ENCODE measurements around the gene FERMT1.
A peak's percentile ranks its signal among the peaks of the same experiment; 100 is the strongest.

FERMT1 gene, protein sequence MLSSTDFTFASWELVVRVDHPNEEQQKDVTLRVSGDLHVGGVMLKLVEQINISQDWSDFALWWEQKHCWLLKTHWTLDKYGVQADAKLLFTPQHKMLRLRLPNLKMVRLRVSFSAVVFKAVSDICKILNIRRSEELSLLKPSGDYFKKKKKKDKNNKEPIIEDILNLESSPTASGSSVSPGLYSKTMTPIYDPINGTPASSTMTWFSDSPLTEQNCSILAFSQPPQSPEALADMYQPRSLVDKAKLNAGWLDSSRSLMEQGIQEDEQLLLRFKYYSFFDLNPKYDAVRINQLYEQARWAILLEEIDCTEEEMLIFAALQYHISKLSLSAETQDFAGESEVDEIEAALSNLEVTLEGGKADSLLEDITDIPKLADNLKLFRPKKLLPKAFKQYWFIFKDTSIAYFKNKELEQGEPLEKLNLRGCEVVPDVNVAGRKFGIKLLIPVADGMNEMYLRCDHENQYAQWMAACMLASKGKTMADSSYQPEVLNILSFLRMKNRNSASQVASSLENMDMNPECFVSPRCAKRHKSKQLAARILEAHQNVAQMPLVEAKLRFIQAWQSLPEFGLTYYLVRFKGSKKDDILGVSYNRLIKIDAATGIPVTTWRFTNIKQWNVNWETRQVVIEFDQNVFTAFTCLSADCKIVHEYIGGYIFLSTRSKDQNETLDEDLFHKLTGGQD

GRCh38 chr20:6122873-6123648 is at the start of gene FERMT1:
TSS of gene FERMT1 (minus strand) at chr20:6123030. CDS start at chr20:6119554, 3,476 bp downstream.
- peak; percentile 67 for DNase-seq

DNA sequence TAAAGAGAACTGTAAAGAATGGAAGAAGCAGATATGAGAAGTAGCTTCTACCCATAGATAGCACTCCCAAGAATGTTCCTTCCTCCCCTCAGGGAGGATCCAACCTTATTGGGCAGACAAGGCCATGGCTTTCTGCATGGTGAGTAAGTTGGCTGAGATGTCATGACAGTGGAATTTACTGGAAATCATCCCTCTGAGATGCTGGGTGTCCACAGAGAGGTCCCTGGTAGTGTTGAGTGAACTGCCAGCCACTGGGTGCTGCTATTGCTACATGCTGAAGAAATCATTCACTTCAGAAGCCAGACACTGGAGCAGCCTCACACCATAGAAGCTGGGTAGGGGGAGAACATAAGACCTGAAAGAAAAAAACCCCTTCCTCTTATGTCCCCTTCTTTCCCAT is 46.4 kb upstream of the FERMT1 start:
- DNase-seq: peak; percentile 51

GRCh38 chr20:6168204-6168603 is 45.4 kb upstream of the FERMT1 start:
- no peak for DNase-seq

- no peak for DNase-seq
Measured at GRCh38 chr20:6165346-6165745, 42.5 kb upstream of the FERMT1 start.

GRCh38 chr20:6164421-6165341 is 41.9 kb upstream of the FERMT1 start:
- no peak for DNase-seq

GRCh38 chr20:6160736-6161135 is 37.9 kb upstream of the FERMT1 start:
- DNase-seq: no peak

- DNase-seq: no peak
Measured at GRCh38 chr20:6157345-6157744, 34.5 kb upstream of the FERMT1 start.

- DNase-seq: no peak
Measured at GRCh38 chr20:6152777-6153176, 29.9 kb upstream of the FERMT1 start.

DNA sequence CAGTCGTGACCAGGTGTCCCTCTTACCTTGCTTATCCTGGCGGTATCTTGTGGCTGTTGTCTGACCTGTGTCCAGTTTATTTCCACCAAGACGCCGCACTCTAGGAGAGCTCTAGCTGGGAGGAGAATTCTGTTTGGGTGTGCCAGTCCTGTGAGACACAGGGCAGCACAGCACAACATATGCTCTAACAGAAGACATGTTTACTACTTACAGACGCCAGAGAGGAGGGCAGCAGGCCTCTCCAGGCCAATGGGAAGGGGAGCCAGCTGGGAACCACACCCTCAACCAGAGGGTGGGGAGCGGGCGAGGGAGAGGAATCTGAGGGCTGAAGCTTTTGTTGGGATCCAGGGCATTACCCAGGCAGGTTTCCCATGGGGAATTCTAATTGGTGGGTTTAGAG is 25.2 kb upstream of the FERMT1 start:
- DNase-seq: no peak

- DNase-seq: no peak
Measured at GRCh38 chr20:6142348-6142993, 19.6 kb upstream of the FERMT1 start.

DNA sequence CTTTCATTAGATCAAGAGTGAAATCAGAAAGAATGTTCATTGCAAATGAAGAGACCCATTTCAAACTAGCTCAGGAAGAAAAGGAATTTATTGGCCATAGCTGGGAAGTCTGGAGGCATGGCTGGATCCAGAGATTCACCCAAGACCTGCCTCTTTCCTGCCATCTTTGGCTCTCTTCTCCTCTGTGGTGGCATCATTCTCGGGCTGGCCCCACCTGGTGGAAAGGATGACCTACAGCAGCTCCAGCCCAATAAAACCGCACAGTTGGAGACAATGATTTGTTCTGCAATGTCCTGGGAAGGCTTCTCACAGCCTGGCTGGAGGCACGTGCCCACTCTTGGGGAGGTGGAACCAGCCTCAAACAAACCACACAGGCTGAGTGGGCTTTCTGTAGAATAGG is 18.1 kb upstream of the FERMT1 start:
- no peak for DNase-seq

DNA sequence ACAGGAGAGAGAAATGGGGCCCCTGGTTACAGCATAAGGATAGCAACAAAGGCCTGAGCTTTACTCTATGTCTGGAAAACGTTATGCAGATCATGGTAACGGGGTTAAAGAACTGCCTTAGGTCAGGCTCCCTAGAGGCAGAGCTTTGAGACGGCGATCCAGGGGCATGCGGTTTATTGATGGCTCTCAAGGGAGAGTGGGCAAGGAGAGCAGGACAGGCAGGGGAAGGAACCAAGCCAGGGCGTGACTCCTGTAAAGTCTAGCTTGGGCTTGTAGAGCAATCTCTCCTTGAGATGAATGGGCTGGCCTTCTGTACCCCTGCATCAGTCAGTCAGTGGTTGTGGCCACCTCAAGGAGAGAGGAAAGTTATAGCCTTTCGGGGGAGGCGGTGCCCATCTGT is 12.5 kb upstream of the FERMT1 start:
- DNase-seq: no peak

GRCh38 chr20:6134592-6134991 is 11.8 kb upstream of the FERMT1 start:
- DNase-seq: no peak

DNA sequence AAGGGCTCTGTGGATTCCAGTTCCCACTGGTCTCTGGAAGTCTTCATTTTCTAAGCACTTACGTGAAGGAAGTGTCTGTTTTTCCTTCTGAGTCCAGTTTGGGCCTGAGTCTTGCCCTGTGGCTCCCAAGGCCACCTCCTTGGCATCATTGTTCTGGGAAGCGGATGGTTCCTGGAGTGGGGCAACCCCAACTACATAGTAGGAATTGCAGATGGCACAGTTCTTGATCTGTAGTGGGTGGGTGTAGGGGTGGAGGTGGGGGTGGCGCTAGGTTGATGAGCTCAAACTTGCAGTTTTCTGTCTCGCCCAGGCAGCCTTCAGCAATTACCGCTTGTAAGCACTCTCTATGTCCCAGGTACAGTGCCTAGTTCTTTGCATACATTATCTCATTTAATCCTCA is 7.2 kb upstream of the FERMT1 start:
- DNase-seq: no peak

GRCh38 chr20:6127825-6128224 is 5.0 kb upstream of the FERMT1 start:
- no peak for DNase-seq

GRCh38 chr20:6126846-6127245 is 4.0 kb upstream of the FERMT1 start:
- no peak for DNase-seq

- DNase-seq: no peak
Measured at GRCh38 chr20:6123649-6124014, 802 bp upstream of the FERMT1 start.

DNA sequence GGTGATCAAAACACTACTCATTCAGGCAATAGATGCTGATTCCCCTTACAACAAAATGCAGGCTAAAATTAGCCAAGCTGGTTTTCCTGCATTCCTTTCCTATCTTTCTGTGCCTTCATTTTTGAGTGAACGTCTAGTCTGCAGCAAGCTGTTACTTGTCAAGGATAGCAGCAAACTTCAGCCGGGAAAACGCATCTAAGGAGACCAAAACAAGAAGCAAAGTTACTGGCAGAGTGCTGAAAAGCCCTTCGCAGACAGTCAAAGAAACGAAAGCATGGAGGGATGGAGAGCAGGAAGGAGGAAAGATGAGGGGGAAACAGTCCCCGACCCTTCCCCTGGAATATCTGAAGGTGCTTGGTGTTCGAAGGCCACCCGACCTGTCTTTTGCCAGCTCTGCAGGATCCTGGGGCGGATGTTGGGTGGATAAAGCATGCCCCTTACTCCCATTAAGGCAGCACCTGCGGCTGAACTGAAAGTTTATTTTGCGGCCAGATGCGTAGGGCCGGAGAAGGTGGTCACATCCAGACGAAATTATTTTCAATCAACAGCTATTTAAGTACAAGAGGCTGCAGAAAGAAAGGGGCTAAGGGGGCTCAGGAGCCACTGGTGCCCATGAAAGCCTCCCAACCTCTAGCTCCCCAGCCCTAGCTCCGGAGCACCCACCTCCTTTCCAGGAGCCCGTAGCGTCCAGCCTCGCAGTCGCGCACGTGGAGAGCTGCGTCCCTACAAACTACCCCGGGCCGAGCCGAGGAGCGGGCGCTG is 538 bp downstream of the FERMT1 start:
- DNase-seq: no peak

DNA sequence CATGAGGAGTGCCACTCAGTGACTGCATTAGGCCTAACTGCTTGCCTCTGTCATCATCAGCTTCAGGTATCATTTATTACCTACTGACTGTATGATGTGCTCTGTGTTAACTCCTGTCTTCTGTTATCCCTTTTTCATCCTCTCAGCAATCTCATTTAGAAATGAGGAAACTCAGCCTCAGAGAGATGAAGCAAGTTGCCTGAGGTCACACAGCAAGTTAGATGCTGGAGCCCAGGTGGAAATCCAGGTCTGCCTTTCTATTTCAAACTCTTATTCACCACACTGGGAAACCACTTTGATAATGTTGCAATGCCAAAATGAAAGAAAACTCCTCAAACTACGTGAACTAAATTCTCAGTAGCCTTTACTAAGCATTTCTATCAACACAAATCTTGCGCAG is 1.3 kb downstream of the FERMT1 start:
- no peak for DNase-seq

DNA sequence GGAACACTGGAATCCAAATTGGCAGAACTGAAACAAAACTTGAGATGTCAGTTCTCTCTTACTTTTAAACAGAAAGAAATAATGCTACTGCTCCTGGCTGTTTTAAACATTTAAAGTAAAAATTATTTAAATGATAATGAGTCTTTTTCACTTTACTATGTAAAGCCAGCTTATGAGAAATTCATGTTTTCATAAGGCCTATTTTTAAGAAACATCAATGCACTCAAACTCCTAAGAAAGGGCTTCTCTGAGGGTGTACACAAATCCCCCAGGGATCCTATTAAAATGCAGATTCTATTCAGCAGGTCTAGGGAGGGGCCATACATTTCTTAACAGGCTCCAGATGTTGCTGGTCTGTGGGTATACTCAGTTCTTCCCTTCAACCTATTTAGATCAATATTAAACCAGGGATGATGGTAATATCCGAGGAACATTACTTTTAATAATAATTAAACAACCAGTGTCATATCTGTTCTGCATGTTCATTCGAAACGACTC is 2.3 kb downstream of the FERMT1 start:
- no peak for DNase-seq

DNA sequence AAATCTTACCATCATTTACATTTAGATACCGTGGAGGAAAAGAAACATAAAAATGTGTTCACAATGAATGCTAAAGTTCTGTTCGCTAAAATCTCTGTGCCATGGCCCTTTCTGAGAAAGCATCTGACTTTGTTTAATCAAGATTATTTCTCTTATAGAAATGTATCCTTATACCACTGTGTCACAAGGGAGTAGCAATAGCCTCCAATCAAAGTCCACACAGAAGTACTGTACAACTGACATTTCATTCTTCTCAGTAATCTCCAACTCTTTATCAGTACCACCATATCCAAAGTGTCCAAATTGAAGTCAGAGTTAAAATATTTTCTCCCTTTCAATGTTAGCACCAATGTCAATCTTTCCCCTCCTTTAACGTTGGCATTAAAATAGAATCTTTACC is 6.1 kb downstream of the FERMT1 start:
- DNase-seq: no peak
